Measurements from ENCODE around the gene MAD1L1.

- no peak for TF ChIP-seq CTCF (conservative IDR thresholded peaks at IDR 0.05; ENCODE audit: low read length)
- TF ChIP-seq EZH2phosphoT487 (IDR thresholded peaks at IDR 0.05; ENCODE audit: borderline replicate concordance, low read depth, low read length): no peak
Observed at GRCh38 chr7:2197436-2198155, 35.1 kb downstream of the MAD1L1 start.

All from OCI-LY7 (cell line).